GM12878 (cell line): Measurements from ENCODE around the gene COL4A1. TPM values are rescaled to one million over a fixed set of nuclear protein-coding genes. Genes with fewer than 3 reads are reported as not detected.

Source experiments
- ATAC-seq: fragments of 200-7000 bp; cut with Tn5 transposase; 3 replicates; pipeline ENCODE4 v1.9.1; 2020; ENCODE audit warnings: mild to moderate bottlenecking, moderate library complexity
- BruUV-seq: library from RNA; stranded (reverse); fragments of 400-500 nt; replicated peaks from 2 replicates; lab custom pipeline; 2021; lab: Mats Ljungman, UMichigan
- CTCF ChIA-PET: fragments of 300-600 bp; sonication (Branson Sonifier 250); formaldehyde crosslinking; extraction: SDS; loops from one replicate; lab custom pipeline; 2021; ENCODE audit warnings: inconsistent platforms; lab: Yijun Ruan, JAX
- POLR2A ChIA-PET: fragments of 350-600 bp; formaldehyde crosslinking; extraction: SDS; loops from one replicate; lab custom pipeline; 2021; ENCODE audit warnings: inconsistent platforms; lab: Charles Lee
- RAD21 ChIA-PET: fragments of 300-600 bp; sonication (Branson Sonifier 250); formaldehyde crosslinking; loops from one replicate; lab custom pipeline; 2023; ENCODE audit warnings: antibody characterized with exemption; ENCODE audit not compliant: unreplicated experiment; lab: Charles Lee
- SMC1A ChIA-PET: fragments of 300-600 bp; sonication (Branson Sonifier 250); formaldehyde crosslinking; loops from one replicate; lab custom pipeline; 2023; ENCODE audit not compliant: unreplicated experiment, uncharacterized antibody; lab: Charles Lee
- DNase-seq: peaks from one replicate; pipeline ENCODE4 v3.0.0-alpha.2; 2011; ENCODE audit warnings: low read depth, low spot score
- FAIRE-seq: peaks from 3 replicates; lab custom pipeline; 2011; peaks lifted over from hg19 to GRCh38; lab: Jason Lieb, UNC
- H2AFZ ChIP-seq: 2 replicates; pipeline ENCODE4 v1.6.0; 2011; ENCODE audit warnings: low read depth, low read length, control low read depth; ENCODE audit not compliant: control insufficient read depth
- H3K27ac ChIP-seq: 2 replicates; pipeline ENCODE4 v1.5.1; 2011; ENCODE audit warnings: control low read depth; ENCODE audit not compliant: control insufficient read depth, insufficient read depth
- H3K27me3 ChIP-seq, 2 experiments: replicated peaks in 1 of 2; 2 replicates each; pipeline versions ENCODE4 v1.6.0 to v1.6.1; 2011; ENCODE audit warnings: low read length in 1 of 2; ENCODE audit not compliant: control insufficient read depth in 2 of 2, insufficient read depth in 2 of 2
- H3K36me3 ChIP-seq, 2 experiments: 2 replicates each; pipeline ENCODE4 v1.5.1; 2011; ENCODE audit warnings: low read length in 1 of 2; ENCODE audit not compliant: control insufficient read depth in 2 of 2, insufficient read depth in 2 of 2
- H3K4me1 ChIP-seq: 2 replicates; pipeline ENCODE4 v1.6.1; 2011; ENCODE audit warnings: mild to moderate bottlenecking, low read length, moderate library complexity, mixed read lengths; ENCODE audit not compliant: control insufficient read depth, insufficient read depth
- H3K4me2 ChIP-seq: 2 replicates; pipeline ENCODE4 v1.6.0; 2011; ENCODE audit warnings: control low read depth; ENCODE audit not compliant: control insufficient read depth, insufficient read depth
- H3K4me3 ChIP-seq: fragments of 200-600 bp; sonication (generic); 2 replicates; pipeline ENCODE4 v1.5.1; 2016
- H3K79me2 ChIP-seq: 2 replicates; pipeline ENCODE4 v1.6.0; 2011; ENCODE audit warnings: low read length; ENCODE audit not compliant: control insufficient read depth, insufficient read depth
- H3K9ac ChIP-seq: 2 replicates; pipeline ENCODE4 v1.8.0; 2011; ENCODE audit warnings: low read length, control low read depth, mixed read lengths; ENCODE audit not compliant: control insufficient read depth, insufficient read depth
- H3K9me3 ChIP-seq: replicated peaks from 3 replicates; pipeline ENCODE4 v1.5.1; 2011; ENCODE audit warnings: mild to moderate bottlenecking, low read length; ENCODE audit not compliant: control insufficient read depth, insufficient read depth
- H4K20me1 ChIP-seq: 2 replicates; pipeline ENCODE4 v1.6.0; 2011; ENCODE audit not compliant: control insufficient read depth, insufficient read depth
- BCL11A ChIP-seq: IDR thresholded peaks from 2 replicates; pipeline ENCODE4 v1.6.1; 2011; ENCODE audit warnings: low read depth, low read length
- BCLAF1 ChIP-seq: fragments of 450-650 bp; IDR thresholded peaks from 2 replicates; pipeline ENCODE4 v1.6.1; 2017; ENCODE audit warnings: antibody characterized with exemption, mild to moderate bottlenecking, moderate library complexity
- CHD2 ChIP-seq: IDR thresholded peaks from 2 replicates; pipeline ENCODE4 v1.6.1; 2011; ENCODE audit warnings: low read depth, low read length, improper control_type of control experiment, borderline replicate concordance
- EED ChIP-seq: sonication (generic); IDR thresholded peaks from 2 replicates; pipeline ENCODE4 v1.6.1; 2016; ENCODE audit warnings: antibody characterized with exemption, low read depth
- GATAD2B ChIP-seq: fragments of 450-650 bp; conservative IDR thresholded peaks from 2 replicates; pipeline ENCODE4 v1.6.1; 2017; ENCODE audit warnings: low read depth, mild to moderate bottlenecking, moderate library complexity
- HDGF ChIP-seq: fragments of 450-650 bp; IDR thresholded peaks from 2 replicates; pipeline ENCODE4 v1.6.1; 2016; ENCODE audit warnings: antibody characterized with exemption
- MYB ChIP-seq: fragments of 150-350 bp; IDR thresholded peaks from 2 replicates; pipeline ENCODE4 v1.6.1; 2014; ENCODE audit warnings: mild to moderate bottlenecking, low read depth, low read length, borderline replicate concordance
- NKRF ChIP-seq: fragments of 450-650 bp; conservative IDR thresholded peaks from 2 replicates; pipeline ENCODE4 v1.6.1; 2017; ENCODE audit warnings: mild to moderate bottlenecking, moderate library complexity
- POLR2A ChIP-seq: IDR thresholded peaks from 2 replicates; pipeline ENCODE4 v1.6.1; 2011; ENCODE audit warnings: low read depth, mild to moderate bottlenecking, low read length
- RUNX3 ChIP-seq: IDR thresholded peaks from 2 replicates; pipeline ENCODE4 v1.6.1; 2012; ENCODE audit warnings: low read length, inconsistent platforms
- SKIL ChIP-seq: fragments of 450-650 bp; IDR thresholded peaks from 2 replicates; pipeline ENCODE4 v1.6.1; 2017; ENCODE audit warnings: mild to moderate bottlenecking, low read depth, inconsistent platforms; ENCODE audit not compliant: poor library complexity, severe bottlenecking
- YBX1 ChIP-seq: fragments of 450-650 bp; IDR thresholded peaks from 2 replicates; pipeline ENCODE4 v1.6.1; 2016; ENCODE audit warnings: antibody characterized with exemption
- ZBTB40 ChIP-seq: fragments of 450-650 bp; IDR thresholded peaks from 2 replicates; pipeline ENCODE4 v1.6.1; 2016; ENCODE audit warnings: mild to moderate bottlenecking, moderate library complexity, borderline replicate concordance
- WGBS: methylation state at CpG from one replicate; pipeline ENCODE4 v1.1.6; 2016; ENCODE audit warnings: low lambda C conversion rate; ENCODE audit not compliant: insufficient replicate concordance, insufficient coverage; ENCODE audit errors: missing lambda C conversion rate; 5-methylcytosine and 5-hydroxymethylcytosine counted together
- in situ Hi-C: fragments of 300-500 bp; cut with MboI; formaldehyde crosslinking; loops from 9 replicates; pipeline ENCODE4 v1.14.3; 2018; ENCODE audit warnings: mixed read lengths
- intact Hi-C: fragments of 100-400 bp; cut with micrococcal nuclease; formaldehyde crosslinking; loops from one replicate; pipeline ENCODE4 v1.14.2; 2022; ENCODE audit not compliant: unreplicated experiment
- polyA plus RNA-seq, 11 experiments: library from polyadenylated mRNA; depleted of rRNA in 4 of 11; unstranded in 6 of 11; stranded (reverse) in 5 of 11; fragments of >200 nt; fragmentation: Nextera tagmentation in 4 of 11; fragmentation: Illumina TruSeq in 1 of 11; extraction: Ambion mirVana in 4 of 11; extraction: Trizol in 1 of 11; gene quantifications; 1 replicate in 1 of 11; 2 replicates in 10 of 11; pipeline versions ENCODE4 v1.2.1 to v1.2.3, GENCODE V29; 2011 to 2016; ENCODE audit warnings: inconsistent platforms in 2 of 11, missing spikeins in 2 of 11, low read depth in 1 of 11
- total RNA-seq, 4 experiments: library from RNA; depleted of rRNA in 3 of 4; stranded (reverse); fragments of >200 nt in 3 of 4; fragmentation: Illumina TruSeq in 1 of 4; extraction: Trizol in 1 of 4; gene quantifications; 2 replicates each; pipeline versions ENCODE4 v1.2.1 to v1.2.3, GENCODE V29; 2013 to 2021

Gene COL4A1
- total and polyA plus RNA-seq, 10 of the 15 experiments (the other 5 are each of a cell fraction or from before 2014, with no cell fraction given) = 0.07 to 0.31 (median 0.13) TPM; not detected in 6

GRCh38 chr13:110149036-110149435 is 157.9 kb downstream of the COL4A1 start:
- Histone ChIP-seq H3K27ac (no peak overlapping the region), H2AFZ (no peak overlapping the region), H3K27me3 (peaks cover 0 to 2% of the 10 kb centered on the region in 2 experiments; a peak in 1 of 4 replicates), H4K20me1 (no peaks in the 10 kb centered on the region), H3K79me2 (no peaks in the 10 kb centered on the region), H3K4me1 (no peaks in the 10 kb centered on the region), H3K4me3 (no peak overlapping the region), H3K4me2 (no peak overlapping the region), H3K9me3 (no peaks in the 10 kb centered on the region), H3K9ac (no peak overlapping the region), H3K36me3 (no peaks in the 10 kb centered on the region)
- 54% methylated on average over 7 of the region's 7 CpGs for WGBS
- no TSS peak for BruUV-seq
- FAIRE-seq = no peak
- SMC1A ChIA-PET = interaction anchor here (1.2 to 2.0 kb wide), 5 partner anchors 9 to 295 kb away, joined by 4 to 6 read pairs (median 4); no protein-coding TSS in a partner anchor
- no peak for ATAC-seq
- RAD21 ChIA-PET = interaction anchor here (0.8 kb wide), 1 partner anchor 1234 kb away, joined by 3 read pairs; no protein-coding TSS in a partner anchor
- POLR2A ChIA-PET = interaction anchor here (1.0 kb wide), 1 partner anchor 9 kb away, joined by 6 read pairs; no protein-coding TSS in a partner anchor
- CTCF ChIA-PET = interaction anchor here (0.6 to 1.5 kb wide), 3 partner anchors 12 to 291 kb away, joined by 3 to 4 read pairs (median 3); no protein-coding TSS in a partner anchor
- DNase-seq = no peak
- in situ Hi-C loops (no loop called here), intact Hi-C loops (no loop called here)
- TF ChIP-seq HDGF (no peak), BCL11A (no peak), BCLAF1 (no peak), EED (no peak), CHD2 (no peak), MYB (no peak), ZBTB40 (no peak), POLR2A (no peak), GATAD2B (no peak), YBX1 (no peak), NKRF (no peak), SKIL (no peak), RUNX3 (no peak)
